IMR-90 (cell line): Measurements from ENCODE around the gene PKD2L1. TPM values are rescaled to one million over a fixed set of nuclear protein-coding genes. Genes with fewer than 3 reads are reported as not detected.

ENCODE experiments used
- ATAC-seq: fragments of 200-7000 bp; cut with Tn5 transposase; 2 replicates; pipeline ENCODE4 v1.9.1; 2020; ENCODE audit warnings: low read depth, mild to moderate bottlenecking, moderate library complexity
- BruUV-seq: library from RNA; stranded (reverse); fragments of 400-500 nt; replicated peaks from 2 replicates; lab custom pipeline; 2021; lab: Mats Ljungman, UMichigan
- CTCF ChIA-PET: fragments of 300-600 bp; formaldehyde crosslinking; extraction: SDS; loops from one replicate; lab custom pipeline; 2021; ENCODE audit warnings: antibody characterized with exemption; lab: Yijun Ruan, JAX
- POLR2A ChIA-PET: fragments of 300-600 bp; sonication (Branson Sonifier 250); formaldehyde crosslinking; loops from one replicate; lab custom pipeline; 2022; ENCODE audit warnings: antibody characterized with exemption; ENCODE audit not compliant: unreplicated experiment; lab: Charles Lee
- DNase-seq: peaks from one replicate; pipeline ENCODE4 v3.0.0; 2013
- H2AFZ ChIP-seq: replicated peaks from 2 replicates; pipeline ENCODE3; 2013; ENCODE audit warnings: low read length, mild to moderate bottlenecking; ENCODE audit not compliant: poor library complexity
- H2AK5ac ChIP-seq: 2 replicates; pipeline ENCODE4 v1.6.1; 2013; ENCODE audit warnings: low read depth, low read length, inconsistent platforms
- H2AK9ac ChIP-seq: replicated peaks from 2 replicates; pipeline ENCODE3; 2013; ENCODE audit warnings: mild to moderate bottlenecking, low read depth, low read length, moderate library complexity; ENCODE audit not compliant: poor library complexity
- H2BK120ac ChIP-seq: 2 replicates; pipeline ENCODE4 v1.6.1; 2013; ENCODE audit warnings: low read depth, low read length, inconsistent platforms
- H2BK15ac ChIP-seq: 3 replicates; pipeline ENCODE4 v1.6.1; 2013; ENCODE audit warnings: low read depth, low read length, inconsistent platforms
- H2BK20ac ChIP-seq: 2 replicates; pipeline ENCODE4 v1.6.1; 2013; ENCODE audit warnings: low read depth, mild to moderate bottlenecking, inconsistent platforms, low read length, moderate library complexity
- H2BK5ac ChIP-seq: 2 replicates; pipeline ENCODE4 v1.6.1; 2013; ENCODE audit warnings: mild to moderate bottlenecking, low read depth, low read length, inconsistent platforms; ENCODE audit not compliant: poor library complexity, severe bottlenecking
- H3K14ac ChIP-seq: replicated peaks from 2 replicates; pipeline ENCODE4 v1.6.1; 2013; ENCODE audit warnings: low read depth, low read length, inconsistent platforms
- H3K18ac ChIP-seq: 2 replicates; pipeline ENCODE4 v1.6.1; 2013; ENCODE audit warnings: low read depth, low read length, control low read depth
- H3K23ac ChIP-seq: 2 replicates; pipeline ENCODE4 v1.6.1; 2013; ENCODE audit warnings: low read depth, low read length, inconsistent platforms
- H3K27ac ChIP-seq: 2 replicates; pipeline ENCODE4 v1.5.1; 2013; ENCODE audit warnings: mild to moderate bottlenecking, control low read depth, low read length; ENCODE audit not compliant: insufficient read depth
- H3K27me3 ChIP-seq: 2 replicates; pipeline ENCODE4 v1.6.1; 2013; ENCODE audit warnings: low read length; ENCODE audit not compliant: control insufficient read depth, insufficient read depth
- H3K36me3 ChIP-seq: 2 replicates; pipeline ENCODE4 v1.6.1; 2013; ENCODE audit warnings: low read length, mixed read lengths; ENCODE audit not compliant: control insufficient read depth, insufficient read depth
- H3K4ac ChIP-seq: 2 replicates; pipeline ENCODE4 v1.6.1; 2013; ENCODE audit warnings: low read depth, low read length, inconsistent platforms
- H3K4me1 ChIP-seq: 2 replicates; pipeline ENCODE4 v1.6.1; 2013; ENCODE audit warnings: low read length, mixed read lengths; ENCODE audit not compliant: control insufficient read depth, insufficient read depth
- H3K4me2 ChIP-seq: 2 replicates; pipeline ENCODE4 v1.6.1; 2013; ENCODE audit warnings: low read depth, mild to moderate bottlenecking, control low read depth, low read length, moderate library complexity
- H3K4me3 ChIP-seq: 2 replicates; pipeline ENCODE4 v1.5.1; 2013; ENCODE audit warnings: low read depth, mild to moderate bottlenecking, control low read depth, low read length, moderate library complexity; ENCODE audit not compliant: insufficient read depth
- H3K56ac ChIP-seq: 2 replicates; pipeline ENCODE4 v1.6.1; 2013; ENCODE audit warnings: low read length, inconsistent platforms; ENCODE audit not compliant: insufficient read depth; ENCODE audit errors: extremely low read depth
- H3K79me1 ChIP-seq, 2 experiments: 2 replicates each; pipeline ENCODE4 v1.6.1; 2013; ENCODE audit warnings: low read length in 2 of 2, inconsistent platforms in 1 of 2, low read depth in 1 of 2
- H3K9ac ChIP-seq: 2 replicates; pipeline ENCODE4 v1.6.1; 2013; ENCODE audit warnings: low read depth, low read length, control low read depth
- H3K9me1 ChIP-seq: 2 replicates; pipeline ENCODE4 v1.6.1; 2013; ENCODE audit warnings: low read length, inconsistent platforms; ENCODE audit not compliant: insufficient read depth
- H3K9me3 ChIP-seq: 2 replicates; pipeline ENCODE4 v1.6.1; 2013; ENCODE audit warnings: low read length; ENCODE audit not compliant: control insufficient read depth, insufficient read depth
- H4K20me1 ChIP-seq: 2 replicates; pipeline ENCODE4 v1.6.1; 2013; ENCODE audit warnings: low read length, inconsistent platforms; ENCODE audit not compliant: insufficient read depth
- H4K5ac ChIP-seq: 2 replicates; pipeline ENCODE4 v1.6.1; 2013; ENCODE audit warnings: mild to moderate bottlenecking, low read depth, low read length, control low read depth
- H4K8ac ChIP-seq, 2 experiments: 2 replicates each; pipeline ENCODE4 v1.6.1; 2013; ENCODE audit warnings: low read depth in 2 of 2, low read length in 2 of 2, control low read depth in 1 of 2, inconsistent platforms in 1 of 2
- H4K91ac ChIP-seq: 2 replicates; pipeline ENCODE4 v1.6.1; 2013; ENCODE audit warnings: low read depth, low read length, inconsistent platforms; ENCODE audit not compliant: insufficient read depth
- BHLHE40 ChIP-seq: fragments of 150-350 bp; IDR thresholded peaks from 2 replicates; pipeline ENCODE4 v1.6.1; 2016; ENCODE audit warnings: mild to moderate bottlenecking, low read depth, low read length
- CHD1 ChIP-seq: IDR thresholded peaks from 2 replicates; pipeline ENCODE4 v1.6.1; 2012; ENCODE audit warnings: low read depth, low read length, improper control_type of control experiment
- NFE2L2 ChIP-seq: fragments of 150-350 bp; IDR thresholded peaks from 2 replicates; pipeline ENCODE4 v1.6.1; 2016; ENCODE audit warnings: low read depth, mild to moderate bottlenecking, low read length
- RAD21 ChIP-seq: IDR thresholded peaks from 2 replicates; pipeline ENCODE4 v1.6.1; 2012; ENCODE audit warnings: low read length, improper control_type of control experiment
- RFX5 ChIP-seq: IDR thresholded peaks from 2 replicates; pipeline ENCODE4 v1.8.0; 2012; ENCODE audit warnings: low read depth, mild to moderate bottlenecking, low read length, moderate library complexity
- SMC3 ChIP-seq: fragments of 150-350 bp; IDR thresholded peaks from 2 replicates; pipeline ENCODE4 v1.6.1; 2016; ENCODE audit warnings: low read depth, mild to moderate bottlenecking, antibody characterized with exemption, low read length, moderate library complexity
- WGBS, 2 experiments: methylation state at CpG; one replicate each; pipeline versions ENCODE4 v1.1.5 to v1.1.7; 2013; ENCODE audit warnings: missing lambda C conversion rate in 2 of 2; ENCODE audit not compliant: insufficient read length in 1 of 2; ENCODE audit errors: extremely low coverage in 2 of 2; 5-methylcytosine and 5-hydroxymethylcytosine counted together
- dilution Hi-C: fragments of 300-500 bp; cut with HindIII; formaldehyde crosslinking; loops from one replicate; pipeline ENCODE4 v1.14.3; 2018; ENCODE audit warnings: low sequenced_read_pairs; ENCODE audit not compliant: unreplicated experiment
- in situ Hi-C: fragments of 300-500 bp; cut with MboI; formaldehyde crosslinking; loops from 3 replicates; pipeline ENCODE4 v1.14.3; 2019; ENCODE audit warnings: low sequenced_read_pairs, inconsistent platforms, mixed read lengths
- intact Hi-C: fragments of 100-400 bp; cut with micrococcal nuclease; formaldehyde crosslinking; loops from 2 replicates; pipeline ENCODE4 v1.10.0; 2022
- polyA plus RNA-seq, 3 experiments: library from polyadenylated mRNA; depleted of rRNA; stranded (reverse); fragments of >200 nt; gene quantifications; 2 replicates each; pipeline ENCODE4 v1.2.3, GENCODE V29; 2012; ENCODE audit warnings: low replicate concordance in 1 of 3
- total RNA-seq: library from RNA; depleted of rRNA; stranded (reverse); fragments of >200 nt; gene quantifications from 2 replicates; pipeline ENCODE4 v1.2.3, GENCODE V29; 2012
- TF ChIP-seq, protein P1 (sequence below): fragments of 150-350 bp; IDR thresholded peaks from 2 replicates; pipeline ENCODE4 v1.6.1; 2017; ENCODE audit warnings: mild to moderate bottlenecking, antibody characterized with exemption, low read length, low read depth
- TF ChIP-seq, protein P2 (sequence below): fragments of 150-350 bp; IDR thresholded peaks from 2 replicates; pipeline ENCODE4 v1.6.1; 2016; ENCODE audit warnings: low read depth, mild to moderate bottlenecking, low read length, moderate library complexity, borderline replicate concordance
- TF ChIP-seq, protein P3 (sequence below): conservative IDR thresholded peaks from 2 replicates; pipeline ENCODE4 v1.5.1; 2012; ENCODE audit warnings: mild to moderate bottlenecking, low read depth, low read length, improper control_type of control experiment

PKD2L1 gene
- total and polyA plus RNA-seq, 2 of the 4 experiments (the other 2 are of a cell fraction), result not detected

DNA sequence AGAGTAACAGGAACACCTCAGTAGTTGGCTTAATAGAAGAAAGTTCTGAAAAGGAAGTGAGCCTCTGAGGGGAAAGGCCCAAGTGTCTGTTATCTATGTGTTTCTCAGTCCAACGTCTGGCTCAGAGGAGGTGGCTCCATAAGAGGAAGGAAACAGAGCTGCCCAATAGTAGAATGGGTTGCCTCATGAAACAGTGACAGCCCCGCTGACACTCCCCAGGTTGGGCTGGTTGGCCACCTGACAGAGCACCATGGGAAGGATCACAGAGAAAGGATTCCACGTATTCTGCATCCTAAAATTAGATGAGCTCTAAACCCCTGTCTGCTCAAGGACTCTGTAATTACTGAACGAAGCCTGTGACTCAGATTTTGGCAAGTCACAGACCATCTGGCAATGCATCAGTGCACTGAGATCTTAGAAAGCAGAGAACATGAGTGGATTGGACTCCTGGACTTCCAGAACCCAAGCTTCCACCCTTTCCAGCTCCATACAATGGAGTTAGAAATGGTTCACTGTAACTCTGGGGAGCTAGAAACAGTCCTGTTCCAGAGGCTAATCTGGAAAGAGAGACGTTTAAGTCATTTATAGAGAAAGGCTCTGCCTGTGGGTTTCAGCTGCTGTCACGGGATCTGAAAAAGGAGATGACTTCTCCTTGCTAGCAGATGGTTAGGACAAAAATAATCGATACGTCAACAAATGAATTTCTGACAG lies 2.9 kb downstream of the PKD2L1 start:
- dilution Hi-C loops (no loop called here), in situ Hi-C loops (loop anchor here (25.0 kb wide), 1 partner anchor 560 kb away; no protein-coding TSS in a partner anchor), intact Hi-C loops (no loop called here)
- H2AFZ ChIP-seq, result no peak overlapping the region
- no TSS peak for BruUV-seq
- H3K14ac ChIP-seq, result no peak overlapping the region
- no peaks in the 10 kb centered on the region for H4K20me1 ChIP-seq
- ATAC-seq, result no peak
- no peaks in the 10 kb centered on the region for H3K4me1 ChIP-seq
- no peaks in the 10 kb centered on the region for H3K36me3 ChIP-seq
- no peak overlapping the region for H3K4me2 ChIP-seq
- H4K91ac ChIP-seq, result no peak overlapping the region
- H2AK5ac ChIP-seq, result no peak overlapping the region
- H2BK120ac ChIP-seq, result no peak overlapping the region
- no peaks in the 10 kb centered on the region for H3K79me1 ChIP-seq
- POLR2A ChIA-PET, result no interaction called here
- no peak overlapping the region for H2BK15ac ChIP-seq
- no peak overlapping the region for H3K23ac ChIP-seq
- H3K9ac ChIP-seq, result no peak overlapping the region
- no peak overlapping the region for H3K56ac ChIP-seq
- CTCF ChIA-PET, result interaction anchor here (1.0 kb wide), 1 partner anchor 24 kb away, joined by 3 read pairs; no protein-coding TSS in a partner anchor
- 100% methylated on average over 2 of the region's 8 CpGs; no CpG with 5 or more reads in 1 of the 2 experiments for WGBS, 2 experiments
- H3K9me3 ChIP-seq, result no peaks in the 10 kb centered on the region
- no peak overlapping the region for H3K18ac ChIP-seq
- no peak overlapping the region for H2AK9ac ChIP-seq
- no peak overlapping the region for H4K8ac ChIP-seq
- peak; percentile 10 for DNase-seq
- H2BK5ac ChIP-seq, result no peak overlapping the region
- H3K27ac ChIP-seq, result no peak overlapping the region
- peaks cover 45% of the 10 kb centered on the region for H3K27me3 ChIP-seq
- H3K9me1 ChIP-seq, result no peaks in the 10 kb centered on the region
- H3K4me3 ChIP-seq, result no peak overlapping the region
- H2BK20ac ChIP-seq, result no peak overlapping the region
- no peak for TF ChIP-seq RAD21
- TF ChIP-seq NFE2L2, result no peak
- TF ChIP-seq SMC3, result no peak
- no peak for TF ChIP-seq RFX5
- TF ChIP-seq, protein P1, sequence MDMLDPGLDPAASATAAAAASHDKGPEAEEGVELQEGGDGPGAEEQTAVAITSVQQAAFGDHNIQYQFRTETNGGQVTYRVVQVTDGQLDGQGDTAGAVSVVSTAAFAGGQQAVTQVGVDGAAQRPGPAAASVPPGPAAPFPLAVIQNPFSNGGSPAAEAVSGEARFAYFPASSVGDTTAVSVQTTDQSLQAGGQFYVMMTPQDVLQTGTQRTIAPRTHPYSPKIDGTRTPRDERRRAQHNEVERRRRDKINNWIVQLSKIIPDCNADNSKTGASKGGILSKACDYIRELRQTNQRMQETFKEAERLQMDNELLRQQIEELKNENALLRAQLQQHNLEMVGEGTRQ, result no peak
- TF ChIP-seq CHD1, result no peak
- TF ChIP-seq, protein P2, sequence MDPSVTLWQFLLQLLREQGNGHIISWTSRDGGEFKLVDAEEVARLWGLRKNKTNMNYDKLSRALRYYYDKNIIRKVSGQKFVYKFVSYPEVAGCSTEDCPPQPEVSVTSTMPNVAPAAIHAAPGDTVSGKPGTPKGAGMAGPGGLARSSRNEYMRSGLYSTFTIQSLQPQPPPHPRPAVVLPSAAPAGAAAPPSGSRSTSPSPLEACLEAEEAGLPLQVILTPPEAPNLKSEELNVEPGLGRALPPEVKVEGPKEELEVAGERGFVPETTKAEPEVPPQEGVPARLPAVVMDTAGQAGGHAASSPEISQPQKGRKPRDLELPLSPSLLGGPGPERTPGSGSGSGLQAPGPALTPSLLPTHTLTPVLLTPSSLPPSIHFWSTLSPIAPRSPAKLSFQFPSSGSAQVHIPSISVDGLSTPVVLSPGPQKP, result no peak
- TF ChIP-seq, protein P3, sequence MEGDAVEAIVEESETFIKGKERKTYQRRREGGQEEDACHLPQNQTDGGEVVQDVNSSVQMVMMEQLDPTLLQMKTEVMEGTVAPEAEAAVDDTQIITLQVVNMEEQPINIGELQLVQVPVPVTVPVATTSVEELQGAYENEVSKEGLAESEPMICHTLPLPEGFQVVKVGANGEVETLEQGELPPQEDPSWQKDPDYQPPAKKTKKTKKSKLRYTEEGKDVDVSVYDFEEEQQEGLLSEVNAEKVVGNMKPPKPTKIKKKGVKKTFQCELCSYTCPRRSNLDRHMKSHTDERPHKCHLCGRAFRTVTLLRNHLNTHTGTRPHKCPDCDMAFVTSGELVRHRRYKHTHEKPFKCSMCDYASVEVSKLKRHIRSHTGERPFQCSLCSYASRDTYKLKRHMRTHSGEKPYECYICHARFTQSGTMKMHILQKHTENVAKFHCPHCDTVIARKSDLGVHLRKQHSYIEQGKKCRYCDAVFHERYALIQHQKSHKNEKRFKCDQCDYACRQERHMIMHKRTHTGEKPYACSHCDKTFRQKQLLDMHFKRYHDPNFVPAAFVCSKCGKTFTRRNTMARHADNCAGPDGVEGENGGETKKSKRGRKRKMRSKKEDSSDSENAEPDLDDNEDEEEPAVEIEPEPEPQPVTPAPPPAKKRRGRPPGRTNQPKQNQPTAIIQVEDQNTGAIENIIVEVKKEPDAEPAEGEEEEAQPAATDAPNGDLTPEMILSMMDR, result no peak
- no peak for TF ChIP-seq BHLHE40
- no peak overlapping the region for H4K5ac ChIP-seq
- H3K4ac ChIP-seq, result no peak overlapping the region
